Measurements from ENCODE around the gene FABP3.

- no peak for TF ChIP-seq EZH2phosphoT487 (IDR thresholded peaks at IDR 0.05; ENCODE audit: low read length)
- no peak for TF ChIP-seq CTCF (IDR thresholded peaks at IDR 0.05; ENCODE audit: low read length)
- TF ChIP-seq EZH2 (optimal IDR thresholded peaks at IDR 0.05; ENCODE audit: low read depth, low read length): no peak
These were observed 7.3 kb upstream of the FABP3 start for GRCh38 chr1:31380181-31380580.

Measured in MM.1S (cell line).